Measurements from ENCODE around the gene TBXAS1.
"Not testable (repeated sequence)": the region's sequence is repeated elsewhere in the genome, so short reads cannot be mapped to it uniquely, and the experiment has no call there.

TBXAS1 gene

GRCh38 chr7:139895141-139895829, 66.2 kb downstream of the TBXAS1 start:
- no peak for DNase-seq

GRCh38 chr7:139896288-139896687, 67.2 kb downstream of the TBXAS1 start:
- no peak for DNase-seq

DNA sequence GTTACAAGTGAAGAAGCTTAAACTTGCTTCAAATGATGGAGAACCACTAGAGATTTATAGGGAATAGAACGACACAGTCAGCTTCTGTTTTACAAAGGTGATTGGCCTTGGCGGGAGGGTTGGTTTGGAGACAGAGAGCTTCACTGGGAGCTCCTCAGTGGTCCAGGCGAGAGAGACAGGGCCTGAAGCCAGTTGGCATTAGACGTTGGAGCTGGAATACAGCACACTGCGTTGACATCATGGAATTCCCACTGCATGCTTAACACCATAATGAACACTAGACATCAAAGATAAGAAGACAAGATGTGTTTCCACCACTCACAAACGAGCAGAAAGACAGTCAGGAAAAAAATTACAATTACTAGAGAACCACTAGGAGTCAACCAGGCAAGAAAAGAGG, 67.8 kb downstream of the TBXAS1 start:
- no peak for DNase-seq

GRCh38 chr7:139897422-139898090, 68.5 kb downstream of the TBXAS1 start:
- no peak for DNase-seq

GRCh38 chr7:139898483-139898882, 69.4 kb downstream of the TBXAS1 start:
- no peak for DNase-seq

- DNase-seq: no peak
These were observed 70.4 kb downstream of the TBXAS1 start for GRCh38 chr7:139899328-139899955.

DNA sequence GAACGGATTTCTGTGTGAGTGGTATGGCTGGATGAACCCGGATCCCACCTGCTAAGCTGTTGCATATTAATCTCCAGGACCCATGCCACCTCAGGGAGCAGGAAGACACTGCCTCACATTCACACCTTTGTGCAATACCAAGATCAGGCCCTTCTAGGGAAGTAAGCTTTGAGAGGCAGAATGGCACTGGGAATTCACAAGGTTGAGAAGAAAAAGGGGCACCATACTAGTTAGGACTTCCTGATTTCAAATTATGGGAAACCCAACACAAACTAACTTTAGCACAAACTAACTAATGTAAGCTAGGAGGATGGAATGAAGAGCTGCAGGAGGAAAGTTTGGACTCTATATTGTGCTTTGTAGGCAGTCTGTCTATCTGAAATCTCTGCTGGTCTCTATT, 71.3 kb downstream of the TBXAS1 start:
- DNase-seq: no peak

DNA sequence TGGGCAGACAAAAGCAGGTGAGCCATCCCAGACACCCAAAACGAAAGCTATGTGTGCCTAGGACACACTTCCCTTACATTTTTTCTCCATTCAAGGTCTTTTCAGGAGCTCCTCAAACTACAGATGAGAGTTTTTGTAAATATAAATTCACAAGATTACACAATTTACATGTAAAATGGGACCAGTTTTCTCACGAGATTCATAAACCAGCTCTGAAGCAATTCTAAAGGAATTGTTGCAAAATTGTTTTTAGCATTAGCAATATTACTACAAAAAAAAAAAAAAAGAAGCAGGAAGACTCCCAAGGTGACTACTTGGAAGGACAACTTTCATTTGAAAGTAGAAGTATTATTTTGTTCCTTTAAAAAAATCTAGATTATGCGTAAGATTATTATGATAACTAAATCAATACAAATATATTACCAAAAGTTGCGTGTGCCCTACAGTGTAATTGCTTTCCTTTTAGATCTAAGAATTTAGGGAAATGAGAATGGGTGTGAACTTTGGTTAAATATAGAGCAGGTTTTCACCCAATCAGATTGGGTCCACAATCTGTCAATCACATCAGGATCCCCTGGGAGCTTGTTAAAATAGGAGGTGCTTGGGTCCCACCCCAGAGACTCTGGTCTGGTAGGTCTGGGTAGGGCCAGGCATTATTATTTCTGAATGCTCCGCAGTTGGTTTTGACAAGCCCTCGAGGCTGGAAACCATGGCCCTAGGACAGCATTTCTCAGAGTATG, 72.2 kb downstream of the TBXAS1 start:
- DNase-seq: no peak

DNA sequence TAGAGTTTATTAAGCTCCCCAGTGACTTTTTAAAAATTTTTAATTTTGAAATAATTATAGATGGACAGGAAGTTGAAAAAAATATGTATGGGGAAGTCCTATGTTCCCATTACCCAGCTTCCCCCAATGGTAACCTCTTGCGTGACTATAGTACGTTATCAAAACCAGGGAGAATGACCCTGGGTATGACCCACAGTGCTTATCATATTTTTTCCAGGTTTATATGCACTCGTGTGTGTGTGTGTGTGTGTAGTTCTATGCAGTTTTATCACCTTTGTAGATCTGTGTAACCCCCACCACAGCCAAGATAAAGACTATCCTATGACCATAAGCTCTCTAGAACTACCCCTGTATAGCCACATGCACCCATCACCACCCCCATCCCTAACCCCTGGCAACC, 72.8 kb downstream of the TBXAS1 start:
- no peak for DNase-seq

DNA sequence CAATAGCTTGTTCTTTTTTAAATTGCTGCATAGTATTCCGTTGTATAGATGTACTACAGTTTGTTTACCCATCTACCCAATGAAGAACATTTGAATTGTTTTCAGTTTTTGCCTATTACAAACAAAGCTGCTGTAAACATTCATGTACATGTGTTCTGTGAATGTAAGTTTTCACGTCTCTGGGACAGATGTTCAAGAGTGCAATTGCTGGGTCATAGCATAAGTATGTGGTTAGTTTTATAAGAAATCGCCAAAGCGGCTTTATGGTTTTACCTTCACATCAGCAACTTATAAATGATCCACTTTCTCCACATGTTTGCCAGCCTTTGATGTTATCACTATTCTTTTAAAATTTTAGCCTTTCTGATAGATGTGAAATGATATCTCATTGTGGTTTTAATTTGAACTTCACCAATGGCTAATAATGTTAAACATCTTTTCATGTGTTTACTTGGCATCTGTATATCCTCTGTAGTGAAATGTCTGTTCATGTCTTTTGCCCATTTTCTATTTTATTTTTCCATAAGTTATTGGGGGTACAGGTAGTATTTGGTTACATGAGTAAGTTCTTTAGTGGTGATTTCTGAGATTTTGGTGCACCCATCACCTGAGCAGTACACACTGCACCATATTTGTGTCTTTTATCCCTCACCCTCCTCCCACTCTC, 73.5 kb downstream of the TBXAS1 start:
- DNase-seq: no peak

DNA sequence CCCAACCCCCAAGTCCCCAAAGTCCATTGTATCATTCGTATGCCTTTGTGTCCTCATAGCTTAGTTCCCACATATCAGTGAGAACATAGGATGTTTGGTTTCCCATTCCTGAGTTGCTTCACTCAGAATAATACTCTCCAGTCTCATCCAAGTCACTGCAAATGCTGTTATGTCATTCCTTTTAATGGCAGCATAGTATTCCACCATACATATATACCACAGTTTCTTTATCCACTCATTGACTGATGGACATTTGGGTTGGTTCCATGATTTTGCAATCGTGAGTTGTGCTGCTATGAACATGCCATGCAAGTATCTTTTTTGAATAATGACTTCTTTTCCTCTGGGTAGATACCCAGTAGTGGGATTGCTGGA, 74.0 kb downstream of the TBXAS1 start:
- DNase-seq: not testable (repeated sequence)

GRCh38 chr7:139906879-139907278, 77.8 kb downstream of the TBXAS1 start:
- DNase-seq: no peak

- DNase-seq: no peak
These were observed 79.7 kb downstream of the TBXAS1 start for GRCh38 chr7:139908792-139909191.

GRCh38 chr7:139909379-139910050, 80.5 kb downstream of the TBXAS1 start:
- DNase-seq: no peak

DNA sequence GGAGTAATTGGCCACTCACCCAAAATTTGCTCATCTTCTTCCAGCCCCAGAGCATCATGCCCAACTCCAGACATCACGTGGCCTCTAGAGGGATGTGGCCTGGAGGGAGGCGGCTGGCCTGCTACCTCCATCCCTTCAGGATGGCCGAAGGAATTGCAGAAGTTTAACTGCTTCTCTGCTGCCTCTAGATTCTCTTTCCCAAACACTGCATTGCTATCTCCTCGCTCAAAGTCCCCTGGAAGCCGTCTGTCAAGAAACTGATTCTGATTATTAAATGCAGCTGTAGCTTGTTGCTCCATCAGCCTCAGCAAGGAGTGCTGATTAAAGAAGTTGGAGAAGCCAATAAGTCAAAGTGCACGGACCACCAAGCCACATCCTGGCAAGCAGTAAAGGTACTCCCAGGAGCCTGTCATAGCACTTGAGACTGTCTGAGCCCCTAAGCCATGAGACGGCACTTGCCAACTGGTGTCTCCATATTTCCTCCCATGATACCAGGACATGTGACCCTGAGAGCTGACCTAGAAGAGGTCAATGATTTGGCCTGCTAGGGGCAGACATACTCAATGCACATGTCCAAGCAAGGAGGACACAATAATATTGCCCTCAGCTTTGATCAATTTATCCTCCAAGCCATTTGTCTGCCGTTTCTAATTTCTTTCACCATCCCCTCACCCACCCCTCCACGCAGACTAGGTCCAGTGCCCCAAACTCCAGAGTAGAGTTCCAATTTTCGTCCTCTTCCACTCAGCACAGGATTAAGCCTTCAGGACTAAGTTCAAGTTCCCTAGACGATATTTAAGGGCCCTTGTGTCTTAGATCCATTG, 84.2 kb downstream of the TBXAS1 start:
- DNase-seq: no peak

- DNase-seq: no peak
These were observed 84.7 kb downstream of the TBXAS1 start for GRCh38 chr7:139913845-139914135.

DNA sequence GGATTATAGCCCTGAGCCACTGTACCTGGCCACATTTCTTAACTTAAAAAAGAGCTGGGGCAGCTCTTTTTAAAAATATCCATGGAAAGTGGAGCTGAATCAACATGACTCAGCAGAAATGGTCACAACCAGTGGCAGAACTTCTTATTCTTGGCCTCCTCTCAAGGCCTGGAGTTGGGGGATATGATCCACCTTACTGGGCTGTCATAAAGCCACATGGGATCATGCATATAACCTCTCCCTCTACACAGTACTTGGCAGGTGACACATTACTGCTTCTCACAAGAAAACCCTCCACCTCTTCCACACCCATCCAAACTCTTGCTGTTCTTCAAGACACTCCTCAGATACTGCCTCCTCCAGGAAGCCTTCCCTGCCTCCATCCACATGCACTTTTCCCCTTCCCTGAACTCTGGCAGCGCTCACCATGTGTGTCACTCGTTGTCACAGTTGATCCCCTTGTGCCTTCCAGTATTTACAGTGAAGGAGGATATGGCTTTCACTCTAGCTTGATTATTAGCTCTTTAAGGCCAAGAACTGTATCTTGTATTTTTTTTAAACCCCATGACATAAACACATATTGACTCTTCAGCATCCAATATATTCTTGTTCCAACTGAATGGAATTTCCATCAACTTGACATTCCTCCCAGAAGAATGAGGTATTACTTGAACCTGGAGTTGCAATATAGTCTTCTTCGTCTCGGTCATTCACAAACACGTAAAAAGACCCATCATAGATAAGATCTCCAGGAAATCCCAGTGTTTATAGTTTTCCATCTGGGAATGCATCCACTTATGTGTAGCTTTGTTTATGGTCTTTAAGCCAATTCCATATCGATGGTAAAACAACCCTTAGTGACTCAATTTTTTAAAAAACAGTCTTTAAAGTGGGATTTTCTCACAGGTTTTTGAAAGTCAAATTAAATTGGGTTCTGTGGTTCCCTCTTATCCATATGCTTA, 85.5 kb downstream of the TBXAS1 start:
- DNase-seq: no peak

- DNase-seq: no peak
These were observed 86.3 kb downstream of the TBXAS1 start for GRCh38 chr7:139915268-139915863.

DNA sequence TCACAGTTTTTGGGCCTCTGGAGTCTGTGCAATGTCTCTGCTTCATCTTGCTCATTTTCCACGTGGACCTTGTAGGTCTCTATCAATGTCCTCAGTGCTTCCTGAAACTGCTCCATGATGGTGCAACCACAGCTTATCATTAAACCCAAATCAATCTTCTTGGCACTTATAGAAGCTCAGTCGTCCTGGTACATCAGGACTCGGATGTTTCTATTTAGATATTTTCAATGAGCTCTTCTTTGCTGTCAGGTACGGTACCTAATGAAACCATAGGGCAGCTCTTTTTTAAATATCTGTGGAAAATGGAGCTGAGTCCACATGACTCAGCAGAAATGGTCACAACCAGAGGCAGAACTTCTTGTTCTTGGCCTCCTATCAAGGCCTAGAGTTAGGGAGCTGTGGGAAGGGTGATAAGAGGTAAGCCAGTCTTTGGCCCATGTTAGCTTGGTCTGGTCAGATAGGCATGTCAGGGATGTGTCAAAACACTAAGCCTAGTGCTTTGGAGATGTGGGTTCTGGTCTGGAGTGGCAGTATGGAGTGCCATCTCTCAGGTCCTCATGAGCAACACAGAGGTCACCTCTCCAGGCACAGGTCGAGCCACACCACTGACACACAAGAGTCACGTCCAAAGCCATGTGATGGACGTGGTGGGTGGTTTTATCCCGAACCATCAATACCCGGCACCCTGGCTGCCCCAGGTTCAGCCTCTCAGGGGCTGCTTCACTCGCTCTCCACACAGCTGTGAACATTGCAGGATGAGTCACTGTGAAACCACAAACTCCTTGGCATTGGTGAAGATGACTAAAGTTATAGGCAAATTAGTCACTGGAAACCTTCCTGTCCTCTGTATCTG, 87.0 kb downstream of the TBXAS1 start:
- DNase-seq: no peak

Measured in cerebellar nuclear complex (tissue), 1 donor.